ENCODE results near the gene CPED1. TPM values are rescaled to one million over a fixed set of nuclear protein-coding genes. Genes with fewer than 3 reads are reported as not detected.
"Not testable (repeated sequence)": the region's sequence is repeated elsewhere in the genome, so short reads cannot be mapped to it uniquely, and the experiment has no call there.

CPED1 gene
- total RNA-seq, 3 donors from 2014 or later (not counting 1 experiment from before 2014, with no cell fraction given), result 0.50 to 1.3 (median 0.96) TPM

GRCh38 chr7:121237601-121238000, 249.1 kb downstream of the CPED1 start:
- Histone ChIP-seq H3K27me3 (ENCODE audit: control insufficient read depth, insufficient read depth, low read length) (no peaks in the 10 kb centered on the region), H3K9me3 (ENCODE audit: control insufficient read depth, insufficient read depth, low read length) (no peaks in the 10 kb centered on the region), H3K27ac (ENCODE audit: low read length) (no peak overlapping the region), H3K4me1 (ENCODE audit: control insufficient read depth, insufficient read depth, low read length) (no peaks in the 10 kb centered on the region), H3K4me3 (ENCODE audit: low read length) (no peak overlapping the region), H3K36me3 (ENCODE audit: control insufficient read depth, insufficient read depth, low read length) (no peaks in the 10 kb centered on the region)
- H3K36me3 Mint-ChIP-seq, result no peaks in the 10 kb centered on the region
- no peak overlapping the region for H3K4me3 Mint-ChIP-seq
- no peaks in the 10 kb centered on the region for H3K4me1 Mint-ChIP-seq
- H3K27ac Mint-ChIP-seq, result no peak overlapping the region
- intact Hi-C loops (cut with micrococcal nuclease), result no loop called here
- H3K9me3 Mint-ChIP-seq, result no peaks in the 10 kb centered on the region
- TF ChIP-seq CTCF (IDR thresholded peaks at IDR 0.05), result no peak
- ATAC-seq (no peak), DNase-seq (no peak)
- no peaks in the 10 kb centered on the region for H3K27me3 Mint-ChIP-seq (ENCODE audit: low read depth in 2 of 2)
- 92% methylated on average over 3 of the region's 3 CpGs for WGBS (ENCODE audit: insufficient coverage)

- peaks cover 9% of the 10 kb centered on the region for H3K36me3 Mint-ChIP-seq
- WGBS (ENCODE audit: insufficient coverage), result 83% methylated on average over 7 of the region's 7 CpGs
Measured at GRCh38 chr7:121244120-121244870, 255.8 kb downstream of the CPED1 start.

GRCh38 chr7:121251367-121251766, 262.9 kb downstream of the CPED1 start:
- H3K27ac ChIP-seq (ENCODE audit: low read length); H3K27ac Mint-ChIP-seq; H3K4me3 Mint-ChIP-seq; H3K4me1 ChIP-seq (ENCODE audit: control insufficient read depth, insufficient read depth, low read length); H3K4me3 ChIP-seq (ENCODE audit: low read length); H3K4me1 Mint-ChIP-seq; H3K9me3 ChIP-seq (ENCODE audit: control insufficient read depth, insufficient read depth, low read length); DNase-seq; H3K9me3 Mint-ChIP-seq; ATAC-seq; H3K27me3 Mint-ChIP-seq (ENCODE audit: low read depth in 2 of 2); H3K36me3 ChIP-seq (ENCODE audit: control insufficient read depth, insufficient read depth, low read length); intact Hi-C loops (cut with micrococcal nuclease); H3K27me3 ChIP-seq (ENCODE audit: control insufficient read depth, insufficient read depth, low read length): not testable (repeated sequence)
- 100% methylated on average over 1 of the region's 1 CpG for WGBS (ENCODE audit: insufficient coverage)
- H3K36me3 Mint-ChIP-seq, result peaks cover 12% of the 10 kb centered on the region

More at GRCh38 chr7:121244120-121244870, 255.8 kb downstream of the CPED1 start:
- H3K27me3 Mint-ChIP-seq (ENCODE audit: low read depth in 2 of 2), result no peaks in the 10 kb centered on the region
- Histone ChIP-seq H3K36me3 (ENCODE audit: control insufficient read depth, insufficient read depth, low read length) (no peaks in the 10 kb centered on the region), H3K9me3 (ENCODE audit: control insufficient read depth, insufficient read depth, low read length) (no peaks in the 10 kb centered on the region), H3K27me3 (ENCODE audit: control insufficient read depth, insufficient read depth, low read length) (no peaks in the 10 kb centered on the region), H3K27ac (ENCODE audit: low read length) (no peak overlapping the region), H3K4me1 (ENCODE audit: control insufficient read depth, insufficient read depth, low read length) (no peaks in the 10 kb centered on the region), H3K4me3 (ENCODE audit: low read length) (no peak overlapping the region)
- no peak for DNase-seq
- TF ChIP-seq CTCF (IDR thresholded peaks at IDR 0.05), result no peak
- ATAC-seq, result no peak
- no peak overlapping the region for H3K27ac Mint-ChIP-seq
- no peaks in the 10 kb centered on the region for H3K4me1 Mint-ChIP-seq
- H3K9me3 Mint-ChIP-seq, result peaks cover 3 to 5% of the 10 kb centered on the region in 2 donors
- intact Hi-C loops (cut with micrococcal nuclease), result no loop called here
- H3K4me3 Mint-ChIP-seq, result no peak overlapping the region

- H3K4me1 Mint-ChIP-seq; H3K4me3 Mint-ChIP-seq; H3K36me3 ChIP-seq (ENCODE audit: control insufficient read depth, insufficient read depth, low read length); DNase-seq; H3K9me3 ChIP-seq (ENCODE audit: control insufficient read depth, insufficient read depth, low read length); H3K27me3 Mint-ChIP-seq (ENCODE audit: low read depth in 2 of 2); H3K27ac ChIP-seq (ENCODE audit: low read length); H3K27me3 ChIP-seq (ENCODE audit: control insufficient read depth, insufficient read depth, low read length); H3K27ac Mint-ChIP-seq; intact Hi-C loops (cut with micrococcal nuclease); H3K4me1 ChIP-seq (ENCODE audit: control insufficient read depth, insufficient read depth, low read length); H3K9me3 Mint-ChIP-seq; ATAC-seq; H3K4me3 ChIP-seq (ENCODE audit: low read length): not testable (repeated sequence)
- H3K36me3 Mint-ChIP-seq, result peaks cover 12% of the 10 kb centered on the region
- WGBS (ENCODE audit: insufficient coverage), result no CpG with 5 or more reads among the region's 5 CpGs
Measured at GRCh38 chr7:121252523-121253235, 264.2 kb downstream of the CPED1 start.

All from natural killer cell (primary cell).